ENCODE results near the gene OGT. TPM values are rescaled to one million over a fixed set of nuclear protein-coding genes. Genes with fewer than 3 reads are reported as not detected.
"Not testable (repeated sequence)": the region's sequence is repeated elsewhere in the genome, so short reads cannot be mapped to it uniquely, and the experiment has no call there.

OGT gene
- total RNA-seq, 1 experiment from 2014 or later = 469 TPM

GRCh38 chrX:71556036-71556435 lies 23.1 kb downstream of the OGT start:
- H3K79me2 ChIP-seq (ENCODE audit: low read length) = no peaks in the 10 kb centered on the region
- no peaks in the 10 kb centered on the region for H3K27me3 ChIP-seq (ENCODE audit: low read length)
- H3K27ac ChIP-seq (ENCODE audit: low read length) = no peak overlapping the region
- peaks cover 22% of the 10 kb centered on the region; the same call in 1 of the 2 replicates for H3K36me3 ChIP-seq (ENCODE audit: insufficient read depth, low read length)
- no peaks in the 10 kb centered on the region for H4K20me1 ChIP-seq (ENCODE audit: insufficient read depth, low read depth, low read length)
- no peaks in the 10 kb centered on the region for H3K4me1 ChIP-seq (ENCODE audit: low read length)
- H3K9ac ChIP-seq (ENCODE audit: low read length) = no peak overlapping the region
- H2AFZ ChIP-seq (ENCODE audit: low read length) = no peak overlapping the region
- no peak overlapping the region for H3K4me2 ChIP-seq (ENCODE audit: low read depth, low read length, poor library complexity, severe bottlenecking)
- no peak for DNase-seq
- no peaks in the 10 kb centered on the region for H3K9me3 ChIP-seq (ENCODE audit: low read length)
- no peak overlapping the region for H3K4me3 ChIP-seq (ENCODE audit: low read length)
- no peaks in the 10 kb centered on the region for H3K9me2 ChIP-seq (replicated peaks; ENCODE audit: insufficient read depth, low read length)

DNA sequence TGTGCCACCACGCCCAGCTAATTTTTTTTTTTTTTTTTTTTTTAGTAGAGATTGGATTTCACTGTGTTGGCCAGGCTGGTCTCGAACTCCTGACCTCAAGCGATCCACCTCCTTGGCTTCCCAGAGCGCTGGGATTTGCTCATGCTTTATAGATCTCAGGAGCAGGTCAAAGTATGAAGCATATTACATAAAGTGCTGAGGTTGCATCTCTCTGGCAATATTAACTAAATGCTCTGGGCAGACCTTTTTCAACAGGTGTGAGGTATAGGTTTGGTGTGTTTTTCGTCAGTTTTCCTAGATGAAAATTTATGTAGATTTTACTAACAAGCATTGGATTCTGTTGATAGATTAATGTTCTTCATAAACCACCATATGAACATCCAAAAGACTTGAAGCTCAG lies 26.0 kb downstream of the OGT start:
- Histone ChIP-seq H4K20me1 (ENCODE audit: insufficient read depth, low read depth, low read length) (no peaks in the 10 kb centered on the region), H3K27ac (ENCODE audit: low read length) (no peak overlapping the region), H3K79me2 (ENCODE audit: low read length) (0 out of 2 replicates have a peak, but pooled peaks cover 4% of the 10 kb centered on the region), H3K4me3 (ENCODE audit: low read length) (no peak overlapping the region), H3K9me3 (ENCODE audit: low read length) (no peaks in the 10 kb centered on the region), H3K9me2 (replicated peaks; ENCODE audit: insufficient read depth, low read length) (no peaks in the 10 kb centered on the region), H3K4me1 (ENCODE audit: low read length) (peaks cover 3% of the 10 kb centered on the region; the same call in 1 of the 2 replicates), H3K27me3 (ENCODE audit: low read length) (no peaks in the 10 kb centered on the region), H3K4me2 (ENCODE audit: low read depth, low read length, poor library complexity, severe bottlenecking) (no peak overlapping the region), H3K36me3 (ENCODE audit: insufficient read depth, low read length) (peaks cover 47% of the 10 kb centered on the region; the same call in 1 of the 2 replicates), H3K9ac (ENCODE audit: low read length) (no peak overlapping the region), H2AFZ (ENCODE audit: low read length) (no peak overlapping the region)
- no peak for DNase-seq

DNA sequence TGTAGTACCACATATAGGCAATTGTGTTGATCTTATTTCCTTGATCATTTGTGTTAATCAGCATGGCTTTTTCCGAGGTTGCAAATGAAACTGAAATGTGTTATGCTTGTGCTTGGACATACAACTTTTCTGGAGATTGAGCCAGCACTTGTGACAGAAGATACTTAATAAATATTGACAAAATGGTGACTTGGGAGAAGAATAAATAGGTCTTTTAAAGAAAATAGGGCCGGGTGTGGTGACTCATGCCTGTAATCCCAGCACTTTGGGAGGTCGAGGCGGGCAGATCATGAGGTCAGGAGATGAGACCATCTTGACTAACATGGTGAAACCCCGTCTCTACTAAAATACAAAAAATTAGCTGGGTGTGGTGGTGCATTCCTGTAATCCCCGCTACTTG lies 26.9 kb downstream of the OGT start:
- H3K27ac ChIP-seq (ENCODE audit: low read length); H3K79me2 ChIP-seq (ENCODE audit: low read length); DNase-seq; H3K9ac ChIP-seq (ENCODE audit: low read length); H2AFZ ChIP-seq (ENCODE audit: low read length); H3K4me2 ChIP-seq (ENCODE audit: low read depth, low read length, poor library complexity, severe bottlenecking); H3K4me1 ChIP-seq (ENCODE audit: low read length); H3K9me3 ChIP-seq (ENCODE audit: low read length); H4K20me1 ChIP-seq (ENCODE audit: insufficient read depth, low read depth, low read length); H3K27me3 ChIP-seq (ENCODE audit: low read length); H3K4me3 ChIP-seq (ENCODE audit: low read length); H3K9me2 ChIP-seq (replicated peaks; ENCODE audit: insufficient read depth, low read length): not testable (repeated sequence)
- H3K36me3 ChIP-seq (ENCODE audit: insufficient read depth, low read length) = peaks cover 52% of the 10 kb centered on the region; the same call in 1 of the 2 replicates

GRCh38 chrX:71563921-71564320 lies 31.0 kb downstream of the OGT start:
- Histone ChIP-seq H3K9me2 (replicated peaks; ENCODE audit: insufficient read depth, low read length) (no peaks in the 10 kb centered on the region), H3K9me3 (ENCODE audit: low read length) (no peaks in the 10 kb centered on the region), H3K36me3 (ENCODE audit: insufficient read depth, low read length) (peaks cover 58% of the 10 kb centered on the region), H3K4me3 (ENCODE audit: low read length) (no peak overlapping the region), H3K4me2 (ENCODE audit: low read depth, low read length, poor library complexity, severe bottlenecking) (no peak overlapping the region), H3K27me3 (ENCODE audit: low read length) (no peaks in the 10 kb centered on the region), H2AFZ (ENCODE audit: low read length) (no peak overlapping the region), H4K20me1 (ENCODE audit: insufficient read depth, low read depth, low read length) (no peaks in the 10 kb centered on the region), H3K4me1 (ENCODE audit: low read length) (peaks cover 4% of the 10 kb centered on the region; the same call in 1 of the 2 replicates), H3K9ac (ENCODE audit: low read length) (no peak overlapping the region), H3K27ac (ENCODE audit: low read length) (no peak overlapping the region), H3K79me2 (ENCODE audit: low read length) (0 out of 2 replicates have a peak, but pooled peaks cover 7% of the 10 kb centered on the region)
- DNase-seq = no peak

DNA sequence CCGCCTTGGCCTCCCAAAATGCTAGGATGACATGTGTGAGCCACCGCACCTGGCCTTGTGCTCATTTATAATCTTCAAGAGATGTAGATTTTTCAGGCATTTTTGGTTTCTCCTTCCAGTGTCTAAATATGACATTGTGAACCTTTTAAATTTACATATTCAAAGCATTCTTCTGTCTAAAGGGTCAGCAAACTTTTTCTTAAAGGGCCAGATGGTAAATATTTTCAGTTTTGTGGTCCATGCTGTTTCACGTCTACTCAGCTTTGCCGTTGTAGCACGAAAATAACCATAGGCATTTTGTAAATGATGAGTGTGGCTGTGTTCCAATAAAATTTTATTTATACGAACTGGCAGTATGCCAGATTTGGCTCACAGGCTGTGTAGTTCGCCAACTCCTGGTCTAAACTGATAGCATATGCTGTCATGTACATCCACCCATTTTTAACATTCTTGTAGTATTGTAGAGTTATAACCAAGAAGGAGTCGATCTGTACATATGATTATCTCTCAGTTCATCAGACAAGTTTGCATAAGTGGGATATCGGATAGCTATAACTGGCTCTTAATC lies 32.7 kb downstream of the OGT start:
- Histone ChIP-seq H3K9me3 (ENCODE audit: low read length) (no peaks in the 10 kb centered on the region), H4K20me1 (ENCODE audit: insufficient read depth, low read depth, low read length) (no peaks in the 10 kb centered on the region), H3K4me2 (ENCODE audit: low read depth, low read length, poor library complexity, severe bottlenecking) (no peak overlapping the region), H3K27ac (ENCODE audit: low read length) (no peak overlapping the region), H3K9ac (ENCODE audit: low read length) (no peak overlapping the region), H3K27me3 (ENCODE audit: low read length) (no peaks in the 10 kb centered on the region), H3K9me2 (replicated peaks; ENCODE audit: insufficient read depth, low read length) (no peaks in the 10 kb centered on the region), H3K36me3 (ENCODE audit: insufficient read depth, low read length) (peaks cover 54% of the 10 kb centered on the region), H2AFZ (ENCODE audit: low read length) (no peak overlapping the region), H3K4me1 (ENCODE audit: low read length) (peaks cover 4% of the 10 kb centered on the region; the same call in 1 of the 2 replicates), H3K4me3 (ENCODE audit: low read length) (no peak overlapping the region), H3K79me2 (ENCODE audit: low read length) (0 out of 2 replicates have a peak, but pooled peaks cover 7% of the 10 kb centered on the region)
- no peak for DNase-seq

GRCh38 chrX:71571390-71571789 lies 38.5 kb downstream of the OGT start:
- H2AFZ ChIP-seq (ENCODE audit: low read length); H3K4me2 ChIP-seq (ENCODE audit: low read depth, low read length, poor library complexity, severe bottlenecking); H3K79me2 ChIP-seq (ENCODE audit: low read length); H3K27me3 ChIP-seq (ENCODE audit: low read length); H3K9me2 ChIP-seq (replicated peaks; ENCODE audit: insufficient read depth, low read length); H3K9ac ChIP-seq (ENCODE audit: low read length); H3K4me3 ChIP-seq (ENCODE audit: low read length); H4K20me1 ChIP-seq (ENCODE audit: insufficient read depth, low read depth, low read length); H3K27ac ChIP-seq (ENCODE audit: low read length); H3K9me3 ChIP-seq (ENCODE audit: low read length); H3K4me1 ChIP-seq (ENCODE audit: low read length); DNase-seq: not testable (repeated sequence)
- peaks cover 33% of the 10 kb centered on the region for H3K36me3 ChIP-seq (ENCODE audit: insufficient read depth, low read length)

DNA sequence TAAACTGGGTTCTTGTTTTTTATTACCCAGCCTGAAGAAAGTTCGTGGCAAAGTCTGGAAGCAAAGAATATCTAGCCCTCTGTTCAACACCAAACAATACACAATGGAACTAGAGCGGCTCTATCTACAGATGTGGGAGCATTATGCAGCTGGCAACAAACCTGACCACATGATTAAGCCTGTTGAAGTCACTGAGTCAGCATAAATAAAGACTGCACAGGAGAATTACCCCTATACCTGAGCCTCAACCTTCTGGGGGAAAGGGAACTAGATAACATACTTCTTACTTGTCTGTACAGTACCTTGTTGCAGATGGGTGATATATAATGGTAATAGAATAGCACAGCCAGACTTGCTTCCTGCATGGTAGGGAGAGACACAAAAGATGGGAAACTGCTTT lies 40.7 kb downstream of the OGT start:
- Histone ChIP-seq H3K79me2 (ENCODE audit: low read length) (peaks cover 7% of the 10 kb centered on the region), H3K4me2 (ENCODE audit: low read depth, low read length, poor library complexity, severe bottlenecking) (no peak overlapping the region), H3K9me3 (ENCODE audit: low read length) (no peaks in the 10 kb centered on the region), H3K9ac (ENCODE audit: low read length) (no peak overlapping the region), H3K4me1 (ENCODE audit: low read length) (no peaks in the 10 kb centered on the region), H2AFZ (ENCODE audit: low read length) (no peak overlapping the region), H3K27me3 (ENCODE audit: low read length) (no peaks in the 10 kb centered on the region), H4K20me1 (ENCODE audit: insufficient read depth, low read depth, low read length) (no peaks in the 10 kb centered on the region), H3K36me3 (ENCODE audit: insufficient read depth, low read length) (peaks cover 22% of the 10 kb centered on the region), H3K9me2 (replicated peaks; ENCODE audit: insufficient read depth, low read length) (no peaks in the 10 kb centered on the region), H3K27ac (ENCODE audit: low read length) (no peak overlapping the region), H3K4me3 (ENCODE audit: low read length) (no peak overlapping the region)
- no peak for DNase-seq

DNA sequence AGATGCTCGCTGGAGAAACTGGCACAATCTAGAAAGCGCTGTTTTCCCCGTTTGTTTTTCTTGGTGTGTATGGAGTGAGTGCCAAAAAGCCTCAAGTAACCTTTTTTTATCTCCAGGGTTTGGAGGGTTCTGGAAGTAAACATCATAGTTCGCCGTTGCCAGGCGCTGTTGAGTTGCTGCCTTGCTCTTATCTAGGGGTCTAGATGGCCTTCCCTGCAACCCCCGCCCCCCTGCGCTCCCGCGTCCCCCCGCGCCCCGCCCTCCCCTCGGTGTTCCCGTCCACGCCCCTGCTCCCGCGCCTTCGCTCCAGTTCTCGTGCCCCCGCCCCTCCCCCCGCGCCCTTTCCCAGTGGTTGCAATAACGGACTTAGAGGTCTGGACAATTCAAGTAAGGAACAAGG lies 44.8 kb downstream of the OGT start:
- no peaks in the 10 kb centered on the region for H3K9me2 ChIP-seq (replicated peaks; ENCODE audit: insufficient read depth, low read length)
- peak; percentile 37 for DNase-seq
- no peak overlapping the region for H3K4me3 ChIP-seq (ENCODE audit: low read length)
- no peaks in the 10 kb centered on the region for H3K9me3 ChIP-seq (ENCODE audit: low read length)
- no peaks in the 10 kb centered on the region for H4K20me1 ChIP-seq (ENCODE audit: insufficient read depth, low read depth, low read length)
- no peak overlapping the region for H3K27ac ChIP-seq (ENCODE audit: low read length)
- peaks cover 7% of the 10 kb centered on the region for H3K79me2 ChIP-seq (ENCODE audit: low read length)
- H3K36me3 ChIP-seq (ENCODE audit: insufficient read depth, low read length) = peaks cover 25% of the 10 kb centered on the region
- H3K4me1 ChIP-seq (ENCODE audit: low read length) = no peaks in the 10 kb centered on the region
- no peak overlapping the region for H3K4me2 ChIP-seq (ENCODE audit: low read depth, low read length, poor library complexity, severe bottlenecking)
- H3K27me3 ChIP-seq (ENCODE audit: low read length) = no peaks in the 10 kb centered on the region
- H3K9ac ChIP-seq (ENCODE audit: low read length) = no peak overlapping the region
- no peak overlapping the region for H2AFZ ChIP-seq (ENCODE audit: low read length)

All from Karpas-422 (cell line).